Loucy (cell line): ENCODE results near the gene ILKAP.

Experiments
- H2AFZ ChIP-seq: fragments of 200-600 bp; sonication (generic); 2 replicates; pipeline ENCODE4 v1.6.0; 2016; ENCODE audit warnings: antibody characterized with exemption, mild to moderate bottlenecking, low read length, moderate library complexity
- H3F3A ChIP-seq: fragments of 200-600 bp; 2 replicates; pipeline ENCODE4 v1.6.0; 2016; ENCODE audit warnings: antibody characterized with exemption, low read depth, mild to moderate bottlenecking
- H3K27me3 ChIP-seq: fragments of 200-600 bp; sonication (generic); 2 replicates; pipeline ENCODE4 v1.6.1; 2014; ENCODE audit warnings: low read length, mild to moderate bottlenecking; ENCODE audit not compliant: insufficient read depth, poor library complexity, severe bottlenecking
- H3K36me3 ChIP-seq: fragments of 200-600 bp; sonication (generic); 2 replicates; pipeline ENCODE4 v1.6.1; 2016; ENCODE audit warnings: low read length; ENCODE audit not compliant: insufficient read depth
- H3K4me1 ChIP-seq: fragments of 200-600 bp; sonication (generic); 2 replicates; pipeline ENCODE4 v1.5.1; 2014; ENCODE audit warnings: low read length, mild to moderate bottlenecking; ENCODE audit not compliant: insufficient read depth, poor library complexity, severe bottlenecking
- H3K4me2 ChIP-seq: fragments of 200-600 bp; sonication (generic); 2 replicates; pipeline ENCODE4 v1.6.0; 2014; ENCODE audit warnings: antibody characterized with exemption, low read length, low read depth, mild to moderate bottlenecking; ENCODE audit not compliant: poor library complexity, severe bottlenecking
- H3K4me3 ChIP-seq: fragments of 200-600 bp; sonication (generic); 2 replicates; pipeline ENCODE4 v1.5.1; 2014; ENCODE audit warnings: low read length, mild to moderate bottlenecking, mixed read lengths; ENCODE audit not compliant: poor library complexity, severe bottlenecking
- H3K79me2 ChIP-seq: fragments of 200-600 bp; sonication (generic); 2 replicates; pipeline ENCODE4 v1.6.1; 2014; ENCODE audit warnings: low read length; ENCODE audit not compliant: insufficient read depth
- H3K9ac ChIP-seq: fragments of 200-600 bp; sonication (generic); 2 replicates; pipeline ENCODE4 v1.6.0; 2014; ENCODE audit warnings: mild to moderate bottlenecking, low read depth, low read length, moderate library complexity; ENCODE audit not compliant: poor library complexity, severe bottlenecking
- H3K9me2 ChIP-seq: fragments of 200-600 bp; sonication (generic); replicated peaks from 2 replicates; pipeline ENCODE4 v1.6.1; 2016; ENCODE audit warnings: low read depth, low read length, mixed read lengths
- H3K9me3 ChIP-seq: fragments of 200-600 bp; sonication (generic); 2 replicates; pipeline ENCODE4 v1.6.1; 2014; ENCODE audit warnings: mild to moderate bottlenecking, antibody characterized with exemption, low read length, low read depth; ENCODE audit not compliant: insufficient read depth
- H4K20me1 ChIP-seq: fragments of 200-600 bp; sonication (generic); 2 replicates; pipeline ENCODE4 v1.6.0; 2014; ENCODE audit warnings: antibody characterized with exemption, low read length, mild to moderate bottlenecking; ENCODE audit not compliant: insufficient read depth, poor library complexity, severe bottlenecking
- CTCF ChIP-seq: fragments of 200-600 bp; sonication (generic); conservative IDR thresholded peaks from 2 replicates; pipeline ENCODE4 v1.5.1; 2014; ENCODE audit warnings: mild to moderate bottlenecking, antibody characterized with exemption, low read length
- EZH2phosphoT487 ChIP-seq: fragments of 200-600 bp; IDR thresholded peaks from 2 replicates; pipeline ENCODE4 v1.6.1; 2018; ENCODE audit warnings: antibody characterized with exemption, mild to moderate bottlenecking, moderate library complexity, borderline replicate concordance

Gene ILKAP

GRCh38 chr2:238144262-238144661 is 59.2 kb downstream of the ILKAP start:
- no peaks in the 10 kb centered on the region for H3K9me2 ChIP-seq
- H3K27me3 ChIP-seq, result no peaks in the 10 kb centered on the region
- H3K4me3 ChIP-seq, result no peak overlapping the region
- H3K36me3 ChIP-seq, result no peaks in the 10 kb centered on the region
- H3K4me2 ChIP-seq, result no peak overlapping the region
- no peak overlapping the region for H3K9ac ChIP-seq
- peaks cover 17% of the 10 kb centered on the region for H3K4me1 ChIP-seq
- H2AFZ ChIP-seq, result no peak overlapping the region
- no peaks in the 10 kb centered on the region for H3K79me2 ChIP-seq
- no peaks in the 10 kb centered on the region for H3K9me3 ChIP-seq
- no peak for TF ChIP-seq CTCF
- TF ChIP-seq EZH2phosphoT487, result no peak
- no peaks in the 10 kb centered on the region for H4K20me1 ChIP-seq
- no peaks in the 10 kb centered on the region for H3F3A ChIP-seq

- Histone ChIP-seq H3K36me3 (no peaks in the 10 kb centered on the region), H4K20me1 (no peaks in the 10 kb centered on the region), H3K4me1 (peaks cover 17% of the 10 kb centered on the region), H2AFZ (no peak overlapping the region), H3K4me2 (no peak overlapping the region), H3K9me3 (no peaks in the 10 kb centered on the region), H3K9ac (no peak overlapping the region), H3K4me3 (no peak overlapping the region), H3K79me2 (no peaks in the 10 kb centered on the region), H3K9me2 (no peaks in the 10 kb centered on the region), H3K27me3 (no peaks in the 10 kb centered on the region), H3F3A (no peaks in the 10 kb centered on the region)
- TF ChIP-seq CTCF (no peak), EZH2phosphoT487 (no peak)
Measured at GRCh38 chr2:238143239-238143951, 60.1 kb downstream of the ILKAP start.

- H3K9ac ChIP-seq, result peak overlapping the region; percentile 49
- no peak overlapping the region for H3K4me3 ChIP-seq
- H3K9me2 ChIP-seq, result no peaks in the 10 kb centered on the region
- TF ChIP-seq EZH2phosphoT487, result no peak
- H3K9me3 ChIP-seq, result no peaks in the 10 kb centered on the region
- no peak overlapping the region for H3K4me2 ChIP-seq
- no peaks in the 10 kb centered on the region for H3K27me3 ChIP-seq
- H3K79me2 ChIP-seq, result no peaks in the 10 kb centered on the region
- no peaks in the 10 kb centered on the region for H3F3A ChIP-seq
- no peak overlapping the region for H2AFZ ChIP-seq
- peaks cover 17% of the 10 kb centered on the region for H3K4me1 ChIP-seq
- no peaks in the 10 kb centered on the region for H4K20me1 ChIP-seq
- no peaks in the 10 kb centered on the region for H3K36me3 ChIP-seq
Measured at GRCh38 chr2:238142382-238143205, 60.9 kb downstream of the ILKAP start.
